ENCODE results near the gene IGSF23. TPM values are rescaled to one million over a fixed set of nuclear protein-coding genes. Genes with fewer than 3 reads are reported as not detected.
A peak's percentile ranks its signal among the peaks of the same experiment; 100 is the strongest.
"Not testable (repeated sequence)": the region's sequence is repeated elsewhere in the genome, so short reads cannot be mapped to it uniquely, and the experiment has no call there.

The IGSF23 gene
- polyA plus RNA-seq, 1 experiment = 0.27 TPM

DNA sequence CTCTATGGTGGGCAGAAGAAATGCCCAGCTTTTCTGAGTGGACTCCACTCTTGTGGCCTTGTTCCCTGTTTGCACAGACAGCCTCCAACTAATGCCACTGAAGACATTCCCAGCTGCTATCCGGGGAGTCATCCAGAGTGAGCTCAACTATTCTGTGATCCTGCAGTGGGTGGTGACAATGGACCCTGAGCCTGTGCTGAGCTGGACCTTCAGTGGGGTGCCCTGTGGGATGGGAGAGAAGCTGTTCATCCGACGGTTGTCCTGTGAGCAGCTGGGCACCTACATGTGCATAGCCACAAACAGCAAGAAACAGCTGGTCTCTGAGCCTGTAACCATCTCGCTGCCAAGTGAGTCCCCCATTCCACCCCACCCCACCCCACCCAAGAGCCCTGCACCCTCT is 10.3 kb downstream of the IGSF23 start:
- H3K27me3 ChIP-seq (ENCODE audit: control insufficient read depth, insufficient read depth, low read length) = no peaks in the 10 kb centered on the region
- no peak overlapping the region for H3K4me3 ChIP-seq (ENCODE audit: low read depth, low read length)
- peaks cover 22% of the 10 kb centered on the region for H3K9me3 ChIP-seq (ENCODE audit: control insufficient read depth, insufficient read depth, low read length)
- CTCF ChIA-PET = no interaction called here
- POLR2A ChIA-PET = no interaction called here
- TF ChIP-seq, protein P1, sequence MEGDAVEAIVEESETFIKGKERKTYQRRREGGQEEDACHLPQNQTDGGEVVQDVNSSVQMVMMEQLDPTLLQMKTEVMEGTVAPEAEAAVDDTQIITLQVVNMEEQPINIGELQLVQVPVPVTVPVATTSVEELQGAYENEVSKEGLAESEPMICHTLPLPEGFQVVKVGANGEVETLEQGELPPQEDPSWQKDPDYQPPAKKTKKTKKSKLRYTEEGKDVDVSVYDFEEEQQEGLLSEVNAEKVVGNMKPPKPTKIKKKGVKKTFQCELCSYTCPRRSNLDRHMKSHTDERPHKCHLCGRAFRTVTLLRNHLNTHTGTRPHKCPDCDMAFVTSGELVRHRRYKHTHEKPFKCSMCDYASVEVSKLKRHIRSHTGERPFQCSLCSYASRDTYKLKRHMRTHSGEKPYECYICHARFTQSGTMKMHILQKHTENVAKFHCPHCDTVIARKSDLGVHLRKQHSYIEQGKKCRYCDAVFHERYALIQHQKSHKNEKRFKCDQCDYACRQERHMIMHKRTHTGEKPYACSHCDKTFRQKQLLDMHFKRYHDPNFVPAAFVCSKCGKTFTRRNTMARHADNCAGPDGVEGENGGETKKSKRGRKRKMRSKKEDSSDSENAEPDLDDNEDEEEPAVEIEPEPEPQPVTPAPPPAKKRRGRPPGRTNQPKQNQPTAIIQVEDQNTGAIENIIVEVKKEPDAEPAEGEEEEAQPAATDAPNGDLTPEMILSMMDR (IDR thresholded peaks at IDR 0.05; ENCODE audit: low read depth, low read length) = no peak
- no peak overlapping the region for H3K27ac ChIP-seq (ENCODE audit: low read depth, low read length)
- no peak for DNase-seq (ENCODE audit: low read depth, low spot score)

DNA sequence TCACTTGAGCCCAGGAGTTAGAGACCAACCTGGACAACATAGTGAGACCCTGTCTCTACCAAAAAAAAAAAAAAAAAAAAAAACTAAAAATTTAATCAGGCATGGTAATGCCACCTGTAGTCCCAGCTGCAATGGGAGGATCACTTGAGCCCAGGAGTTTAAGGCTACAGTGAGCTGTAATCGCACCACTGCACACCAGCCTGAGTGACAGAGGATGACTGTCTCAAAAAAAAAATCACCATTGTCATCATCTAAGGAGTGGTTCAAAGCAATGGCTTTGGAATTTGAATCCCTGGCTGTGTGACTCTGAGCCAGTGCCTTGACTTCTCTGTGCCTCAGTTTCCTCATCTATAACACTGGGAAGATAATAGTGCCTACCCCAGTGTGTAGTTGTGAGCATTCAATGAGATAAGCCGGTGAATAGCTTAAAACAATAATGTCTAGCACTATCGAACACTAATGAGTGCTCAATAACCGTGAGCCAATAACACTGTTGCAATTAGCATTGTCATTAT is 11.5 kb downstream of the IGSF23 start:
- no peak for DNase-seq (ENCODE audit: low read depth, low spot score)
- CTCF ChIA-PET = interaction anchor here (1.0 kb wide), 1 partner anchor 54 kb away, joined by 3 read pairs; no protein-coding TSS in a partner anchor
- POLR2A ChIA-PET = interaction anchor here (1.8 kb wide), 1 partner anchor 22 kb away, joined by 28 read pairs; no protein-coding TSS in a partner anchor

DNA sequence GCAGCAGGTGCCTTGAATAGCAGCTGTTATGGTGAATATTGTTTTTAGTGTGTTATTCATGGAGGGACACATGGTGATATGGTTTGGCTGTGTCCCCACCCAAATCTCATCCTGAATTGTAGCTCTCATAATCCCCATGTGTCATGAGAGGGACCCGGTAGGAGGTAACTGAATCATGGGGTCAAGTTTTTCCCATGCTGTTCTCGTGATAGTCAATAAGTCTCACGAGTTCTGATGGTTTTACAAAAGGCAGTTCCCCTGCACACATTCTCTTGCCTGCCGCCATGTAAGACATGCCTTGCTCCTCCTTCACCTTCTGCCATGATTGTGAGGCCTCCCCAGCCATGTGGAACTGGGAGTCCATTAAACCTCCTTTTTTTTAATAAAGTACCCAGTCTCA is 12.3 kb downstream of the IGSF23 start:
- Histone ChIP-seq H3K27ac (ENCODE audit: low read depth, low read length) (peak overlapping the region; percentile 85), H3K9me3 (ENCODE audit: control insufficient read depth, insufficient read depth, low read length) (peaks cover 19% of the 10 kb centered on the region)
- H3K4me3 ChIP-seq (ENCODE audit: low read depth, low read length); DNase-seq (ENCODE audit: low read depth, low spot score); H3K27me3 ChIP-seq (ENCODE audit: control insufficient read depth, insufficient read depth, low read length): not testable (repeated sequence)
- CTCF ChIA-PET = interaction anchor here (1.0 to 1.2 kb wide), 2 partner anchors 35 to 55 kb away, joined by 3 read pairs; no protein-coding TSS in a partner anchor
- POLR2A ChIA-PET = interaction anchor here (1.1 to 1.8 kb wide), 7 partner anchors 10 to 37 kb away, joined by 4 to 28 read pairs (median 5); partner anchors contain the start of gene PVR

More for the DNA sequence above, 11.5 kb downstream of the IGSF23 start:
- TF ChIP-seq, protein P1 (IDR thresholded peaks at IDR 0.05; ENCODE audit: low read depth, low read length) = no peak
- no peak overlapping the region for H3K4me3 ChIP-seq (ENCODE audit: low read depth, low read length)
- no peak overlapping the region for H3K27ac ChIP-seq (ENCODE audit: low read depth, low read length)
- H3K27me3 ChIP-seq (ENCODE audit: control insufficient read depth, insufficient read depth, low read length) = no peaks in the 10 kb centered on the region
- H3K9me3 ChIP-seq (ENCODE audit: control insufficient read depth, insufficient read depth, low read length) = peaks cover 19% of the 10 kb centered on the region

DNA sequence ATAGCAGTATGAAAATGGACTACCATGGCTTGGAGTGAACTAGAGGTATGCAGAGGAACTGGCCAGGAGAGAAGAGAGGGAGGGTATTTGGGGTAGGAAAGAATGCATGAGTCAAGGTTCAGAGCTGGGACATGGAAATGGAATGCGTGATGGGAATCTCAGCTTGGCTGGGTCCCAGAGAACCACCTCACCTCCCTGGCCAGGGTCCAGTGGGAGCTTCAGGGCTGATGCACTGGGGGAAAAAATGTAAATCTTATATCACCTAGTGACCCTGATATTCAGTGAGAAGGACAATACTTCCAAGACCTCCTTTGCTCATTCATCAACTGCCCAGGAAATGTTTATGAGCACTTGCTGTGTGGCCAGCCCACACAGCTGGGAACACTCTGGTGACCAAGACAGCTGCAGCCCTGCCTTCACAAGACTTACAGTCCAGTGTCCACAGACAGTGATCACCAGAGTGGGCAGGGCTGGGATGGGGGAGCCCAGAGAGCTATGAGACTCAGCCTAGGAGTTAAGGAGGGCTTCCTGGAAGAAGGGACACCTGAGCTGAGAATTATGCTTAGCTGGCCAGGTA is 12.8 kb downstream of the IGSF23 start:
- POLR2A ChIA-PET = interaction anchor here (1.1 to 1.8 kb wide), 7 partner anchors 9 to 38 kb away, joined by 4 to 28 read pairs (median 5); partner anchors contain the start of gene PVR
- Histone ChIP-seq H3K4me3 (ENCODE audit: low read depth, low read length) (no peak overlapping the region), H3K27me3 (ENCODE audit: control insufficient read depth, insufficient read depth, low read length) (no peaks in the 10 kb centered on the region), H3K9me3 (ENCODE audit: control insufficient read depth, insufficient read depth, low read length) (peaks cover 19% of the 10 kb centered on the region), H3K27ac (ENCODE audit: low read depth, low read length) (peak overlapping the region; percentile 92)
- DNase-seq (ENCODE audit: low read depth, low spot score) = peak; percentile 97
- TF ChIP-seq, protein P1 (IDR thresholded peaks at IDR 0.05; ENCODE audit: low read depth, low read length) = no peak
- CTCF ChIA-PET = interaction anchor here (1.2 kb wide), 2 partner anchors 36 to 96 kb away, joined by 3 read pairs; no protein-coding TSS in a partner anchor

DNA sequence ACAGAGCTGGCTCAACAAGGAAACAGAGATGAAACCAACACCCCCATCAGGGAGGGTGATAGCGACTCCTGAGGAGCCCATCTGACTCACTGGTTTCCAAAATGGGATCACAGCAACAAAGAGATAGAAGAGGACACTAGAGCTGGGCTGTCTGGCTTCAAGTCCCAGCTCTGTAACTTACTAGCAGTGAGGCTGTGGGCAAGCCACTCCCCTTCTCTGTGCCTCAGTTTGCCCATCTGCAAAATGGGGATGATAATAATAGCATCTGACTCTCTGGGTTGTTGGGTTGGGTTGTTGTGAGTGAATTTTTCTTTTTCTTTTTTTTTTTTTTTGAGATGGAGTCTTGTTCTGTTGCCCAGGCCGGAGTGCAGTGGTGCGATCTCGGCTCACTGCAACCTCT is 14.3 kb downstream of the IGSF23 start:
- TF ChIP-seq, protein P1 (IDR thresholded peaks at IDR 0.05; ENCODE audit: low read depth, low read length) = no peak
- ChIA-PET CTCF (no interaction called here), POLR2A (no interaction called here)
- H3K27me3 ChIP-seq (ENCODE audit: control insufficient read depth, insufficient read depth, low read length) = no peaks in the 10 kb centered on the region
- no peak overlapping the region for H3K27ac ChIP-seq (ENCODE audit: low read depth, low read length)
- no peak for DNase-seq (ENCODE audit: low read depth, low spot score)
- H3K4me3 ChIP-seq (ENCODE audit: low read depth, low read length) = no peak overlapping the region
- H3K9me3 ChIP-seq (ENCODE audit: control insufficient read depth, insufficient read depth, low read length) = peaks cover 19% of the 10 kb centered on the region
